HG03280 (cell line): ENCODE results near the gene MRGPRG.

Source experiments
- ATAC-seq: cut with Tn5 transposase; IDR thresholded peaks from one replicate; pipeline ENCODE4 v1.9.1; 2021; ENCODE audit warnings: mild to moderate bottlenecking, moderate library complexity; ENCODE audit not compliant: unreplicated experiment

Gene MRGPRG

DNA sequence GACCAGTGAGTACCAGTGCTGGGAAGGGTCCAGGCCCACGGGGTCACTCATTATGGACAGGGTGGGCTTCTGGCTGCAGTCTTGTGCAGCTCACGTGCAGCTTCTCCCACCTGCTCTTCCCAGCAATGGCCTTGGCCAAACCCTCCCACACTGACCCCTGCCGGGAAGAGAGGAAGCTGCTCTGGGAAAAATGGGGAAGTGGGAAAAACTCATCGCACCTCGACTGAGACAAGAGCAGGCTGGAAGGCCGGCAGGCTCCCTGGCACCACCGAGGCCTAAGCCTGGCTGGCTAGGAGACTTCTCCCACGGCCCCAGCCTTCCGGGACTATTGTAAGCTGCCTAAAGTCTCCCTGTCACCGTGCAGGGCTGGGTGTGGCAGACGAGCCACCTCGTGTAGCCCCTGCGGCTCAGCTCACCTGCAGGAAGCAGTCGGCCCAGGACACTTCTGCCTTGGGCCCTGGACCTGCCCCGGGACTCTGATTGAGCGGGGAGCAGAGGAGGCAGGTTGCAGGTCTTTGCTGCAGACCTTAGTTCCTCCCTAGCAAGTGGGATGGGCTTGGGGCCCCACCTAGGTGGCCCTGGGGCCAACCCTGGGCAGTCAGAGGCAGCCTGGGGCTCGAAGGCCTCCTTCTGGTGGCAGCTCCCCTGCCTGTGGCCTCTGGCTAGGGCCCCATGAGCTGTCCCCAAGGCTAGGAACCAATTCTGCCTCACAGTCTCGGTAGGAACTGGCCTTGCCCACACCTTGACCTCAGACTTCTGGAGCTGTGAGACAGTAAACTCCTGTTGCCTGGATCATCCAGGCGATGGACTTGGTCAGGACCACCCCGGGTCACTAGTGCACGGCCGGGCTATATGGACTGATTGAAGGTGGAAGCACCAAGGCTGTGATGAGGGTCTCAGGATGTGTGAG lies 23.1 kb downstream of the MRGPRG start:
- ATAC-seq = no peak

DNA sequence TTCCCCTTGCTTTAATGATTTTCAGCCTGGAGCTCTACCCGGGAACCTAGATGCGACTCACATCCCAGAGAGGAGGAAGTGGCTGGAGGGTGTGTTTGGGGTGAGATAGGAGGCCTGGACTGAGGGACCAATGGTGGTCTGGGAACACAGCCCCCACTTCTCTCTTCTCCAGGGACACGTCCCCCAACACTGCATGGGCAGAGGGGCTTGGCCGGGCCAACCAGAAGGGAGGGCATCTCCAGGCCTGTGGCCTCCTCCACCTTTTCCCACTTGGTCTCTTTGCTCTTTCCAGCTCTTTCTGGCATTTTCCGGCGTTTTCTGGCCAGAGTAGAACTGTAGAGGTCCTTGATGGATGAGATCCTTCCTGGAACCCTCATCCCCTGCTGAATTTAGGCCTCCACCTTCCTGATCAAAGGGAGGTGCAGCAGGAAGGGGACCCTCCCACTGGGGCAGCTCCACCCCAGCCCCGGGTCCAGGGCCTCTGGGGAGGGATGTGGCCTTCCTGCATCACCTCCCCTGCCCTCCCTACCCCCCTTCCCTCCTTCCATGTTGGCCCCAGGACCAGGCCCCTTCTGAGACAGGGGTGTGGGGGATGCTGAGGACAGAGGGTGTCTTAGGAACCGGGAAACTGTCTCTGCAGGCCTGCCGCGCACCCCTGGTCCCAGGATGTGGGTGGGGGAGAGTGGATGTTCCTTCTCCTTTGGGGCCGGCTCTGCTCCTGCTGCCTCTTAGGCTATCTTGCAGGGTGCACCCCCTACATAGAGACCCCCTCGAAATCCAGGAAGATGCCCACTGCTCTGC lies 24.4 kb downstream of the MRGPRG start:
- ATAC-seq = no peak

GRCh38 chr11:3193373-3194015 lies 25.1 kb downstream of the MRGPRG start:
- ATAC-seq = no peak

DNA sequence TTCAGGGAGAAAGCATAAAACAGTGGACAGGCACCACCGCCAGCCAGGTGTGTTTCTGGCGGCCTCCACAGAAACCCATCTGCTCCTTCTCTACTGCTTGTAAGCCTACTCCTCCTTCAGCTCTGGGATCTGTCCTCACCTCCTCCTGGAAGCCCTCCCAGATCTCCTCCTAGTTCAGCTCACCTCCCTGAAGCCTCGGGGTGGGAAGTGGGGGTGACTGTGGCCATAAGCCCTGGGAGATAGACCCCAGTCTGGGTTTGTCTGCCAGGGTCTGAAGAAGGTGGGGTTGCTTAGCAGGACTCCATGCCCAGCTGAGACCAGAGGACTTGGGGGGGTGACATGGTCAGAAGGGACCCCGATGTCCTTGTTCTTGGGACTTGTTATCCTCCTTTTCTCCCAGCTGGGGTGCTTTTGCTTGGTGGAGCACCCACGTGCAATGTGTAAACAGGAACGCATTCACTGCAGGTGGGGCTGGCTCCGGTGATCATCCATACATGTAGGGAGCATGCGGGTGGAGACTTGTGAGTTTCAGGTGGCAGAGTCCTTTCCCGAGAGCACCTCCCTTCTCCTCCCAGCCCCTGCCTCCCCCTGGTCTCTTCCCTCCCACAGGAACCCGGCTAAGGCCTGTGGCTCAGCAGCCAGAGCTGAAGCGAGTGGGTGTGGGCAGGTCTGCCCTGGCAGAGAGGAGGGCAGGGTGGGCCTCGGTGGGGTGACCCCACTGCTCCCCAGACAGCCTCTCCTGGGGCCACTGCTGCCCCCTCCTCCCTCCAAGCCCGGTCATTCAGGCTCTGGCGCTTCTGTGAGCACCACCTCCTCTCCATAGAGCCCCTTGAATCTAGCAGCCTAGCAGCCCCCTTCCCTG lies 25.9 kb downstream of the MRGPRG start:
- no peak for ATAC-seq

GRCh38 chr11:3191586-3192324 lies 26.9 kb downstream of the MRGPRG start:
- no peak for ATAC-seq

- ATAC-seq = no peak
These were observed 28.0 kb downstream of the MRGPRG start for GRCh38 chr11:3190600-3190999.

- ATAC-seq = no peak
These were observed 28.6 kb downstream of the MRGPRG start for GRCh38 chr11:3189886-3190583.

GRCh38 chr11:3189196-3189843 lies 29.3 kb downstream of the MRGPRG start:
- no peak for ATAC-seq

GRCh38 chr11:3188496-3189195 lies 30.0 kb downstream of the MRGPRG start:
- no peak for ATAC-seq

GRCh38 chr11:3186166-3186953 lies 32.3 kb downstream of the MRGPRG start:
- ATAC-seq = no peak

DNA sequence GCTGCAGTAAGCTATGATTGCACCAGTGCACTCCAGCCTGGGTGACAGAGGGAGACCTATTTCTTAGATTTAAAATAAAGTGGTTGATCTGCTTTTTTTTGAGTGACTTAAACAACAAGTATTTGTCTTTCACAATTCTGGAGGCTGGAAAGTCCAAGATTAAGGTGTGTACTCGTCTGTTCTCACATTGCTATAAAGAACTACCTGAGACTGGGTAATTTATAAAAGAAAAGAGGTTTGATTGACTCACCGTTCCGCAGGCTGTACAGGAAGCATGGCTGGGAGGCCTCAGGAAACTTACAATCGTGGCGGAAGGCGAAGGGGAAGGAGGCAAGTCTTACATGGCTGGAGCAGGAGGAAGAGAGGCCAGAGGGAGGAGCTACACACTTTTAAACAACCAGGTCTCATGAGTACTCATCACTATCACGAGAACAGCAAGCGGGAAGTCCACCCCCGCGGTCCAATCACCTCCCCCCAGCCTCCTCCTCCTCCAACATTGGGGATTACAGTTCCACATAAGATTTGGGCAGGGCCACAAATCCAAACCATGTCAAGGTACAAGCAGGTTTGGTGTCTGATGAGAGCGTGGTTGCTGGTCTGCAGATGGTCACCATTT lies 33.8 kb downstream of the MRGPRG start:
- ATAC-seq = no peak

DNA sequence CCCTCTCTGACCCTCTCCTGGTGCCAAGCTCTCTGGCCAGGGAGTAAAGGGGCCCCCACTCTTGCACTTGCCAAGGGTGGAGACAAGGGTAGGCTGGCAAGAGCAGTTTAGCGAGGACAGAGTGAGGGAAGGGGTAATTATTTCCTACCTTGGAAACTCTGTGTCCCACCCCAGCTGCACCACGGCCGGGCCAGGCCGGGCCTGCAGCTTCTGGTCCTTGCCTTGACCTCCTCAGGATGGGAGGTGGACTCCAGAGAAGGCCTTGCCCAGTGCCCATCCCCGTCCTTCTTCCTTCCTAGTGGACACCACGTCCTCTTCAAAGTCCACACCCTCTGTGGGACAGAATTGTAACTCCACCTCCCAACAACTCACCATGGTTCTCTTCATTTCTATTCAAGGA lies 35.1 kb downstream of the MRGPRG start:
- no peak for ATAC-seq

- ATAC-seq = no peak
These were observed 36.2 kb downstream of the MRGPRG start for GRCh38 chr11:3182462-3182852.

DNA sequence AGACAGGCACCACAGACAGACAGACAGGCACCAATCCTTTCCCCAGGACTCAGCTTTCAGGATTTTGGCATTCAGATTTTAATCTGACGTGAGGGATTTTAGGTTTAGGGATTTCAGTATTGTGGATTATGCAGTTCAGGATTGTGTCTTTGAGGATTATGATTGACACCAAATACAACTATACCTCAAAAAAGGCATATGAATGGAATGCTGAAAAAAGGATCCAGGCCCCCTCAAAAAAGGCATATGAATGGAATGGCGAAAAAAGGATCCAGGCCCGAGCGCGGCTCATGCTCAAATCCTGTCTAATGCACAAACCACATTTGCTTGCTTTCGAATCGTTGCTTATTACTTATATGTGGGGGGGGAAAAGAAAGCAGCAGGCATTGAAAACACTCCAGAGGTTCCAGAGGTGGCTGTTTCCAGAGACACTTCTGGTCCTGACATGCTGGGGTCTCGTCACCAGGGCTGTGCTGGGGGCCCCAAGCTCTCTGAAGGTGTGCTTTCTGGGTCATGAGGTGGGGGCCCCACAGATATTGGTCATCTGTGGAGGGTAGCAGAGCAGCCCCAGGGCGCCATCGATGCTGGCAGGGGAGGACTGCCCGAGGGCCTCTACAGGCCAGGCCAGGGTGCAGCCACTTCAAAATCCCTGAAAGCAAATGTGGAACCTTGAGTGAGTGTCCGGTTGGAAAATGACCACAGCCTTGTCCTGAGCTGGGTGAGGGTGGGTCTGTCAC lies 36.7 kb downstream of the MRGPRG start:
- ATAC-seq = no peak

- no peak for ATAC-seq
These were observed 37.7 kb downstream of the MRGPRG start for GRCh38 chr11:3180869-3181268.

- no peak for ATAC-seq
These were observed 40.3 kb downstream of the MRGPRG start for GRCh38 chr11:3178349-3178748.
